ENCODE data around the gene ATOX1.

DNA sequence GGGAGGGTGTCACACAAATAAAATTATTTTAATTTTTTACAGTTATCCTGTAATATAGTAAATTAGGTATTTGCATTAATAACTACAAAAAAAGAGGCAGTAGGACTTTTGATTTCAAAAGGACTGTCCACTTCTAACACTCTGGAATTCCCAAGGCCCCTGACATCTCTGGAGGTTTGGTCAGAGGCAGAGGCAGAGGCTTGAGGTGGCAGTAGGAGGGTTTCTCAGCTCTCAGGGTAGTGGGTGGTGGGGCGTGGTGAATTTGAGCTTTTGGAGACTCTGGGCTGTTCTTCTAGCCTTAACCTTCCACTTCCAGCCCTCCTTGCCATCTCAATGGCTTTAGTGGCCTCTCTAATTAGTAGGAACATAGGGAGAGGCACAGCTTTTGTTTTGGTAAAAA is 22.8 kb downstream of the ATOX1 start:
- TF ChIP-seq, protein P1, sequence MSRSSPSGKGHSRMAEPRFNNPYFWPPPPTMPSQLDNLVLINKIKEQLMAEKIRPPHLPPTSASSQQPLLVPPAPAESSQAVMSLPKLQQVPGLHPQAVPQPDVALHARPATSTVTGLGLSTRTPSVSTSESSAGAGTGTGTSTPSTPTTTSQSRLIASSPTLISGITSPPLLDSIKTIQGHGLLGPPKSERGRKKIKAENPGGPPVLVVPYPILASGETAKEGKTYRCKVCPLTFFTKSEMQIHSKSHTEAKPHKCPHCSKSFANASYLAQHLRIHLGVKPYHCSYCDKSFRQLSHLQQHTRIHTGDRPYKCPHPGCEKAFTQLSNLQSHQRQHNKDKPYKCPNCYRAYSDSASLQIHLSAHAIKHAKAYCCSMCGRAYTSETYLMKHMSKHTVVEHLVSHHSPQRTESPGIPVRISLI (tag by site-specific recombination; IDR thresholded peaks at IDR 0.05) = no peak
- TF ChIP-seq, protein P2, sequence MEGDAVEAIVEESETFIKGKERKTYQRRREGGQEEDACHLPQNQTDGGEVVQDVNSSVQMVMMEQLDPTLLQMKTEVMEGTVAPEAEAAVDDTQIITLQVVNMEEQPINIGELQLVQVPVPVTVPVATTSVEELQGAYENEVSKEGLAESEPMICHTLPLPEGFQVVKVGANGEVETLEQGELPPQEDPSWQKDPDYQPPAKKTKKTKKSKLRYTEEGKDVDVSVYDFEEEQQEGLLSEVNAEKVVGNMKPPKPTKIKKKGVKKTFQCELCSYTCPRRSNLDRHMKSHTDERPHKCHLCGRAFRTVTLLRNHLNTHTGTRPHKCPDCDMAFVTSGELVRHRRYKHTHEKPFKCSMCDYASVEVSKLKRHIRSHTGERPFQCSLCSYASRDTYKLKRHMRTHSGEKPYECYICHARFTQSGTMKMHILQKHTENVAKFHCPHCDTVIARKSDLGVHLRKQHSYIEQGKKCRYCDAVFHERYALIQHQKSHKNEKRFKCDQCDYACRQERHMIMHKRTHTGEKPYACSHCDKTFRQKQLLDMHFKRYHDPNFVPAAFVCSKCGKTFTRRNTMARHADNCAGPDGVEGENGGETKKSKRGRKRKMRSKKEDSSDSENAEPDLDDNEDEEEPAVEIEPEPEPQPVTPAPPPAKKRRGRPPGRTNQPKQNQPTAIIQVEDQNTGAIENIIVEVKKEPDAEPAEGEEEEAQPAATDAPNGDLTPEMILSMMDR (tag by site-specific recombination; IDR thresholded peaks at IDR 0.05) = no peak
- TF ChIP-seq, protein P3, sequence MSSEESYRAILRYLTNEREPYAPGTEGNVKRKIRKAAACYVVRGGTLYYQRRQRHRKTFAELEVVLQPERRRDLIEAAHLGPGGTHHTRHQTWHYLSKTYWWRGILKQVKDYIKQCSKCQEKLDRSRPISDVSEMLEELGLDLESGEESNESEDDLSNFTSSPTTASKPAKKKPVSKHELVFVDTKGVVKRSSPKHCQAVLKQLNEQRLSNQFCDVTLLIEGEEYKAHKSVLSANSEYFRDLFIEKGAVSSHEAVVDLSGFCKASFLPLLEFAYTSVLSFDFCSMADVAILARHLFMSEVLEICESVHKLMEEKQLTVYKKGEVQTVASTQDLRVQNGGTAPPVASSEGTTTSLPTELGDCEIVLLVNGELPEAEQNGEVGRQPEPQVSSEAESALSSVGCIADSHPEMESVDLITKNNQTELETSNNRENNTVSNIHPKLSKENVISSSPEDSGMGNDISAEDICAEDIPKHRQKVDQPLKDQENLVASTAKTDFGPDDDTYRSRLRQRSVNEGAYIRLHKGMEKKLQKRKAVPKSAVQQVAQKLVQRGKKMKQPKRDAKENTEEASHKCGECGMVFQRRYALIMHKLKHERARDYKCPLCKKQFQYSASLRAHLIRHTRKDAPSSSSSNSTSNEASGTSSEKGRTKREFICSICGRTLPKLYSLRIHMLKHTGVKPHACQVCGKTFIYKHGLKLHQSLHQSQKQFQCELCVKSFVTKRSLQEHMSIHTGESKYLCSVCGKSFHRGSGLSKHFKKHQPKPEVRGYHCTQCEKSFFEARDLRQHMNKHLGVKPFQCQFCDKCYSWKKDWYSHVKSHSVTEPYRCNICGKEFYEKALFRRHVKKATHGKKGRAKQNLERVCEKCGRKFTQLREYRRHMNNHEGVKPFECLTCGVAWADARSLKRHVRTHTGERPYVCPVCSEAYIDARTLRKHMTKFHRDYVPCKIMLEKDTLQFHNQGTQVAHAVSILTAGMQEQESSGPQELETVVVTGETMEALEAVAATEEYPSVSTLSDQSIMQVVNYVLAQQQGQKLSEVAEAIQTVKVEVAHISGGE (tag by site-specific recombination; conservative IDR thresholded peaks at IDR 0.05; ENCODE audit: low read depth) = no peak
- no peak for TF ChIP-seq ZNF433 (tag by site-specific recombination; IDR thresholded peaks at IDR 0.05; ENCODE audit: low read depth)
- TF ChIP-seq YY1 (tag by site-specific recombination; IDR thresholded peaks at IDR 0.05) = no peak
- no peak for TF ChIP-seq ZBTB8A (tag by site-specific recombination; IDR thresholded peaks at IDR 0.05)
